Measurements from ENCODE around the gene NINJ2. TPM values are rescaled to one million over a fixed set of nuclear protein-coding genes. Genes with fewer than 3 reads are reported as not detected.
A peak's percentile ranks its signal among the peaks of the same experiment; 100 is the strongest.

The NINJ2 gene
- total RNA-seq, 6 experiments from 2014 or later = 6.4 to 17.7 (median 12.5) TPM

DNA sequence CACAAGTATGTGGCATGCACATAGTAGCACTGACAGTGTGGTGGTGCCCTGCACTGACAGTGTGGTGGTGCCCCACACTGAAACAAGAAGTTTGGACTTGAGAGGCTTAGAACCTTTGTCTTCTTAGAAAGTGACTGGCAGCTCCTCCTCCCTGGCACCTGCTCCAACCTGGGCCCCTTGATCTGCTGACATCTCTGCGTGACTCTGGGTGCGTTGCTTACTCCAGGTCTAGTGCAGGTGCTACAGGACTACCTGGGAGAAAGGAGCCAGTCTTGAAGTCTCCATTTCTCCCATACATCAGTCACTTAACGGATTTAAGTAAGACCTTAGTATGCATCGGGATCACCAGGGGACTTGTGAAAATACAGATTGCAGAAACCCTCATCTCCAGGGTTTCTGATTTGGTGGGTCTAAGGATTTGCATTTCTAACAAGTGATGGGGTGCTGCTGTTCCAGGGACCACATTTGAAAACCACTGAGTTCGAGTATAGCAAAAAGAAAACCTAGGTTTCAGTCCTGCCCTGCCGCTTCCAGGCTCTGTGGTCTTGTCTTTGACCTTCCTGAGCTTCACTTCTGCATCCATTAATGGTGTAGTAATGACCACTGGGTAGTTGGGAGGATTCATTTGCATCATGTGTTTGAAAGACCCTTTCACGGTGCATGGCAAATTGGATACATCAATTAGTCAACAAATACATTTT, 15.7 kb downstream of the NINJ2 start:
- Histone ChIP-seq H3K9me3 (no peaks in the 10 kb centered on the region), H3K4me1 (peaks cover 4 to 49% (median 23%) of the 10 kb centered on the region in 4 donors), H3K36me3 (no peaks in the 10 kb centered on the region), H3K4me3 (no peak overlapping the region), H3K27me3 (no peaks in the 10 kb centered on the region), H3K27ac (peak overlapping the region in 2 of 3 donors; percentile 44 to 96)
- WGBS (ENCODE audit: insufficient coverage, low coverage, low lambda C conversion rate, missing lambda C conversion rate) = 100% methylated on average over 1 of the region's 7 CpGs
- intact Hi-C loops (cut with DNase I) = loop anchor here (5.0 to 10.0 kb wide), 2 partner anchors 63 to 165 kb away; no protein-coding TSS in a partner anchor
- TF ChIP-seq, protein P1, sequence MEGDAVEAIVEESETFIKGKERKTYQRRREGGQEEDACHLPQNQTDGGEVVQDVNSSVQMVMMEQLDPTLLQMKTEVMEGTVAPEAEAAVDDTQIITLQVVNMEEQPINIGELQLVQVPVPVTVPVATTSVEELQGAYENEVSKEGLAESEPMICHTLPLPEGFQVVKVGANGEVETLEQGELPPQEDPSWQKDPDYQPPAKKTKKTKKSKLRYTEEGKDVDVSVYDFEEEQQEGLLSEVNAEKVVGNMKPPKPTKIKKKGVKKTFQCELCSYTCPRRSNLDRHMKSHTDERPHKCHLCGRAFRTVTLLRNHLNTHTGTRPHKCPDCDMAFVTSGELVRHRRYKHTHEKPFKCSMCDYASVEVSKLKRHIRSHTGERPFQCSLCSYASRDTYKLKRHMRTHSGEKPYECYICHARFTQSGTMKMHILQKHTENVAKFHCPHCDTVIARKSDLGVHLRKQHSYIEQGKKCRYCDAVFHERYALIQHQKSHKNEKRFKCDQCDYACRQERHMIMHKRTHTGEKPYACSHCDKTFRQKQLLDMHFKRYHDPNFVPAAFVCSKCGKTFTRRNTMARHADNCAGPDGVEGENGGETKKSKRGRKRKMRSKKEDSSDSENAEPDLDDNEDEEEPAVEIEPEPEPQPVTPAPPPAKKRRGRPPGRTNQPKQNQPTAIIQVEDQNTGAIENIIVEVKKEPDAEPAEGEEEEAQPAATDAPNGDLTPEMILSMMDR (IDR thresholded peaks at IDR 0.05) = no peak
- no peak for TF ChIP-seq POLR2A (IDR thresholded peaks at IDR 0.05)
- ATAC-seq (no peak), DNase-seq (peak in 1 of 3 donors; percentile 45)

DNA sequence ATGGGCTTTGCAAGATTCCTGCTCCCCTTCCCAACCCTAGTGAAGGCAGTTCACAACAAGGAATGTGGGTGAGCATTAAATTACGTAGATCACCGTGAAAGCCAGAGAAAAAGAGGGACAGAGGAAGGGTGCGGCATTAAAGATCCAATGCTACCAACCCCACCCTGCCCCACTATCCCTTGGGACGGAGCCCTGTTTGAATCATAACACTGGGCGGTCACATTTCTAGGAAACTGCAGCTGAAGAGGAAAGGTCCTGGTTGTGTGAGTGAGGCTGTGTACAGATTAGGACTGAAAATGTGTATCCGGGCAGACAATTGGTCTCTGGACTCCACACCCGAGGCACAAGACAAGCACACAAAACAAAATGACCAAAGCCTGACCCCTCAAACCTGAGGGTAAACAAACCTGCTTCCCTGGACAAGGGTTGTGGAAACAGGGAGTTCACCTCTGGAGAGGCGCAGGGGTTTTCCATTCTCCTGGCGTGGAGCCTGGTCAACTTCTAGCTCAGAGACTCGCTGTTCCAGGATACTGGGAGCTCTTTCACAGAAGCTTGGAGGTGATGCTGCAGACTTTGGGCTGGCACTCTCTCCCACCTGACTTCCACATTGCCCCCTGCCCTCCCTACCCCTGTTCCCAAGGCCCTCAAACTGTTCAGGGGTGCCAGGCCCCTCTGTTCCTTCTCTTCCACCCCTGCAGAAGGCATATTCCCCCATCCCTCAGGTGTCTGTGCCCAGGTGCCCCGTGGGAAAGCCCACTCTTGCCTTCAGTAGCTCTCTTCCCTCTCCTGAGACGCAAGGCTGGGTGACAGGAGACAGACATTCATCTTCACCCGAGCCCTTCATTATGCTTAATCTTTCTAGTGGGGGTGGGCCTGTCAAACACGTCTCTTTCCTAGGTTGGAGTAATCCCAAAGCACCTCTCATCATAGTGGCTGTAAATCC, 16.5 kb downstream of the NINJ2 start:
- H3K4me3 ChIP-seq = peak overlapping the region in 1 of 3 donors; percentile 8
- H3K4me1 ChIP-seq = peaks cover 4 to 49% (median 23%) of the 10 kb centered on the region in 4 donors
- intact Hi-C loops (cut with DNase I) = loop anchor here (5.0 to 10.0 kb wide), 2 partner anchors 62 to 166 kb away; no protein-coding TSS in a partner anchor
- H3K36me3 ChIP-seq = no peaks in the 10 kb centered on the region
- peak; percentile 52 for TF ChIP-seq POLR2A (IDR thresholded peaks at IDR 0.05)
- TF ChIP-seq, protein P1 (IDR thresholded peaks at IDR 0.05) = no peak
- H3K27ac ChIP-seq = peak overlapping the region; percentile 44 to 96 (median 68)
- H3K27me3 ChIP-seq = no peaks in the 10 kb centered on the region
- no peaks in the 10 kb centered on the region for H3K9me3 ChIP-seq
- DNase-seq (peak; percentile 85 to 94 (median 93)), ATAC-seq (peak; percentile 64 to 82 (median 76))
- WGBS (ENCODE audit: insufficient coverage, low coverage, low lambda C conversion rate, missing lambda C conversion rate) = 50% methylated on average over 11 of the region's 14 CpGs

DNA sequence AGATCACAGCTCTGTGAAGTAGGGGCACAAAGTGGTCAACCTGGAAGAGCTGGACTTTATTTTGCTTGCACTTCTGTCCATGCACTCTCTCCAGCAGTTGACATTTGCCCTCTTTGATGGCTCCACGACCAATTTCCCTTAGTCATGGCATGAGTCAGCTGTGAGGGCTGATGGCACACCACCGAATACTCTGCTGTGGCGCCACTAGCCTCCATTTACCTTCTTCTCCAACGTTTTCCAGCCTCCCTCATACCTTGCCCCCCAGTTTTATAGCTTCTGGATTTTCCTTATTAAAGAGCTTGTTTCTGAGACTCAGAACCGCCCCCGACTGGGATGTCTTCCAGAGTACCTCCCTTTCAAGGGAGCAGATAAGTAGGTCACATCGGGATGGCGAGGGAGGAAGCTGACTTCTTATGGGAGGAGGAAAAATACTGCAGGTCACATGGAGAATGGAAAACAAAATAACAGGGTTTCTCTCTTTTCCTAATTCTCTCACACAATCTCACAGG, 17.6 kb downstream of the NINJ2 start:
- no peak overlapping the region for H3K4me3 ChIP-seq
- ATAC-seq (peak; percentile 31 to 55 (median 48)), DNase-seq (peak in 2 of 3 donors; percentile 64 to 75)
- H3K36me3 ChIP-seq = no peaks in the 10 kb centered on the region
- H3K9me3 ChIP-seq = no peaks in the 10 kb centered on the region
- intact Hi-C loops (cut with DNase I) = loop anchor here (5.0 to 10.0 kb wide), 2 partner anchors 61 to 167 kb away; no protein-coding TSS in a partner anchor
- 14% methylated on average over 8 of the region's 8 CpGs for WGBS (ENCODE audit: insufficient coverage, low coverage, low lambda C conversion rate, missing lambda C conversion rate)
- H3K27ac ChIP-seq = peak overlapping the region; percentile 39 to 96 (median 68)
- H3K27me3 ChIP-seq = no peaks in the 10 kb centered on the region
- TF ChIP-seq, protein P1 (IDR thresholded peaks at IDR 0.05) = no peak
- no peak for TF ChIP-seq POLR2A (IDR thresholded peaks at IDR 0.05)
- H3K4me1 ChIP-seq = peaks cover 4 to 45% (median 23%) of the 10 kb centered on the region in 4 donors

DNA sequence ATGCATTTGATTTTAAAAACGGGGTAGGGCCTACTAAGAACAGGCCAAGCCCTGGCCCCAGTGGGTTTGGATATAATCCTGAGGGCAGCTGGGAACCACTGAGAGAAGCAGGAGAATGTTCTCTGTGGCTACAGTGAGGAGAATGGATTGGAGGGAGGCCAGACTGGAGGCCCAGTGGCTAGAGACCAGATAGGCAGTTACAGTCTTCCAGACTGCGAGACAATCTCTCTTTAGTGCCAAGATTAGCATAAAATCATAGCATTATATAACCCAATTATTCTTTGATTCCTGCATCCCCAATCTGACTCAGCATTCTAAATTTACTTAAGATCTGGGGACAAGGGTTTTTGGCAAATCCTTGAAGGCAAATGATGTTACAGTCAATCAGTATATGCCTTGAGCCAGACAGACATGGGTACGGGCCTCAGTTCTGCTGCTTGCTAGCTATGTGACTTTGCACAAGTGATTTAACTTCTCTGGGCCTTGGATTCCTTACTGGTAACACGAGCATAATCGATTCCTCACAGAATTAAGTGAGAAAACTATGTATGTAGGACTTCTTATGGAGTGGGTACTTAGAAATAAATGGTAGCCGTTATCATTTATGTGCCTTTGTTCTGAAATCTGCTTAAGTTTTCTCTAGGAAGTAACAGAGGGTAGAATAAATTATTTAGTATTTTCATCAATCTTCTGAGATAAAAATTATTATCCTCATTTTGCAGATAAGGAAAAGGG, 18.3 kb downstream of the NINJ2 start:
- ATAC-seq = no peak
- H3K4me3 ChIP-seq = no peak overlapping the region

More for the DNA sequence above, 18.3 kb downstream of the NINJ2 start:
- WGBS (ENCODE audit: insufficient coverage, low coverage, low lambda C conversion rate, missing lambda C conversion rate) = 67% methylated on average over 5 of the region's 6 CpGs
- no peaks in the 10 kb centered on the region for H3K36me3 ChIP-seq
- DNase-seq = peak in 1 of 3 donors; percentile 42
- no peaks in the 10 kb centered on the region for H3K9me3 ChIP-seq
- no peaks in the 10 kb centered on the region for H3K27me3 ChIP-seq
- intact Hi-C loops (cut with DNase I) = loop anchor here (5.0 to 10.0 kb wide), 2 partner anchors 60 to 167 kb away; no protein-coding TSS in a partner anchor
- TF ChIP-seq, protein P1 (IDR thresholded peaks at IDR 0.05) = no peak
- no peak for TF ChIP-seq POLR2A (IDR thresholded peaks at IDR 0.05)
- peaks cover 4 to 43% (median 23%) of the 10 kb centered on the region in 4 donors for H3K4me1 ChIP-seq
- peak overlapping the region in 2 of 3 donors; percentile 3 to 96 for H3K27ac ChIP-seq

Data from right lobe of liver (tissue), 6 donors.